ENCODE measurements around the gene CYP24A1.

Gene CYP24A1

DNA sequence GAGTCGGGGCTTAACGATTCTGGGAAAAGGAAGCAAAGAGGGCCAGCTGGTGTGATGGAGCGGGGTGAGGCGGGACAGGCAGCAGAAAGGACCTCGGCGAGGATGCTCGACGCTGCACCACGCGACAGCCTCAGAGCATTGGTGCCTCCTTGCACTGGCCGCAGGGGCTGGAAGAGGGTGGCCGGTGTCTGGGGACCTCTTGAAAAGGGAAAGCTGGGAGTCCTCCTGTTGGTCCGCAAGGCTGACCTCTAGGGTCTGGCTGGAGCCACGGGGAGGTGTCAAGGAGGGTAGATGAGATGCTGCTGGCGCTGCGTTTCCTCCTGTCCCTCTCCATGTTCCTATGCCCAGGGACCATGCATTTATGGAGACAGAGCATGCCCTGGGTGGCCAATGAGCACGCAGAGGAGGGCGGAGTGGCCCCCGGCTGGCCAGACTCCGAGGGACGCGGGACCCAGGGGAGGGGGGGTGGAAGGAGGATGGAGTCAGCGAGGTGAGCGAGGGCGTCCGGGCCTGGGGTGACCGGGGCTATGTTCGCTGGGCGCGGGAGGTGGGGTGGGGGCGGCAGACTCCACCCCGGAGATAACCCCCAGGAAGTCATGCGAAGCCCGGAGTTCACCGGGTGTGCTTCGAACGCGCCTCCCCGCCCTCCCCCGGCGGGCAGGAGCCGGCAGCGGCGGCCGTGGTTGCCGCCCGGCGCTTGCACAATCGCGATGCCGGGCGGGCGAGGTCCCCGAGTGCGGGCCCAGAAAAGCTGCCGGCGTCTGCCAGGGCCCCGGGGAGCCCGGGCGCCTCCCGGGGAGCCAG lies at the start of gene CYP24A1:
TSS of gene CYP24A1 (minus strand) at position 334 of the 804 bp plus-strand sequence. CDS start 407 bp downstream, outside the sequence.
- peak; percentile 55 for DNase-seq

DNA sequence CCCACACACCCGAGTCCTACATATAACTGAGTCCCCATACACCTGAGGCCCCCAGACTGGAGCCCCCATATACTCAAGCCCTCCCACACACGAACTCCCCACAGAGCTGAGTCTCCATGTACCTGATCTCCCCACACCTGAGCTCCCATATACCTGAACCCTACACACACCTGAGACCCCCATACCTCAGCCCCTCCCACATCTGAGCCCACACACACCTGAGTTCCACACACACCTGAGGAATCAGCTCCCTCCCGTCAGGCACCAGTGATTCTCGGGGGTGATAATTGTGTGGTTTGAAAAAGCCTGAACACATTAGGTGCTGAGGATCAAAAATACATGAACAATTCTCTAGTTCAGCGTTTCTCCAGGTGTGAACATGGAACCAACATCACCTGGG lies 49.5 kb upstream of the CYP24A1 start:
- DNase-seq = no peak

DNA sequence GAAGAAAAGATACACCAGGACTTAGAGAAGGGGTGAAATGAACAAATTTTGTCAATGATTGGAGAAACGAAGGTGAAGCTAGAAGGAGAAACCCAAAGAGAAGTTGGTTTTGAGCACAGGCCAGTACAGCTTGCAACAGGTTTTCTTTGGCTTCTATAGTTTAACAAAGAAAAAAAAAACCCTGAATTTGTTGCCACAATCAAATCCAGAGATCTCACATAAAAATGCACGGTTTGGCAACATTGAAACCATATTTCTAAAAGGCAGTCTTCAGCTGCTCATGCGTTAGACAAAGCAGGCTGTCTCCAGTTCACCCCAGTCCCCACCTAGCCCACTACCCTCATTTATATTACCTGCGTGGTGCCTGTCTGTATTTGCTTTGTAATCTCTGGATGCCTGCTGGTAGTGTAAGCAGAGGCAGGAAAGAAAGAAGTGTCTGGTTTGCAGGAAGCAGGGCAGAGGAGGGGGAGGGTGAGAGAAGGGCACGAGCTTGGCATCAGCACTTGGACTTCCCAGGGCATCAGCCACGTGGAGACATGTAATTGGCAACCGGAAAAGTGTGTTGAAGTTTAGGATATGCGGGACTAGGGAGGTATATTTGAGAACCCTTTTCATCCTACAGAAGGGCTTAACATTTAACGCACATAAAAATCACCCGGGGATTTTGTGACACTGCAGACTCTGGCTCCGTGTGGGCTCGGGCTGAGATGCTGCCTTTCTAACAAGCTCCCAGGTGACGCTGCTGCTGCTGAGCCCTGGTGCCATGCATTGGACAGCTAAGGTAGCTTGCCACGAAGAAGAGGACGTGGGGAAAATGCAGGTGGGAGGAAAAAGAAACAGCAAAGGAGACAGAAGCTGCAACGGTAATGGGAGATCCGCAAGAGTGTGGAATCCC lies 48.5 kb upstream of the CYP24A1 start:
- DNase-seq = no peak

DNA sequence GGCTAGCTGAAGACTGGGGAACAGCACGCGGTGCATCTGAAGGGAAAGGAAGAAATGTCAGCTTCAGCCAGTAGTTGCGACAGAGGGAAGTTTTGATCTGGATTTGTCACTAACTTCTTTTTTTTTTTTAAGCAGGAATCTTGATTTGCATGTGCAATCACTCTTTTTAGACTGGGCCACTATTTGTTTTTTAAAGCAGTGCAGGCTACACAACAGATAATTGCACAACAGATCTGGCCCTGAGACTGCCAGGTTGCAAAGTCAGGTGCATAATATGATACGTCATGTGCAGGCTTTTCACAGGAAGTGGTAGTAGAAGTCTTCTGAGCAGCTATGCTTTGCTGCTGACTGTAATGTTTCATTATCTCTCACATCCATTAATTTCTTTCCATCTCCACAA lies 47.6 kb upstream of the CYP24A1 start:
- DNase-seq = no peak

DNA sequence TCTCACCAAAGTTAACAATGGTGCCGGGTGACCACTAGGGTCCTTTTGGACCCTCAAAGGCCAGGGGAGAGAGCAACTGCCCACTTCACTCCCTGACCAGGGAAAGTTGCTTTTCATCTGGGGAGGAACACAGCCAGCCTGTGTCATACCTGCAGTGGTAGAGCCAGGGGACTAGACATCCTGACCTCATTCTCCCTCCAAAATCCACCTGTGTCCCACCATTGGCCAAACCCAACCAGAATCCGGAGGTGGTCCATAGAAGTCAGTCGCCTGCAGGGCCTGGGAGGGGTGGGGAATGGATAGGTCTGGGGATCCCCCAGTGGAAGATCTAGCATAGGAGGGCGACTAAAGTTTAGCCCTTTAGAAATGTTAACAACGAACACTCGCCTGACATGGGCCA lies 46.9 kb upstream of the CYP24A1 start:
- no peak for DNase-seq

DNA sequence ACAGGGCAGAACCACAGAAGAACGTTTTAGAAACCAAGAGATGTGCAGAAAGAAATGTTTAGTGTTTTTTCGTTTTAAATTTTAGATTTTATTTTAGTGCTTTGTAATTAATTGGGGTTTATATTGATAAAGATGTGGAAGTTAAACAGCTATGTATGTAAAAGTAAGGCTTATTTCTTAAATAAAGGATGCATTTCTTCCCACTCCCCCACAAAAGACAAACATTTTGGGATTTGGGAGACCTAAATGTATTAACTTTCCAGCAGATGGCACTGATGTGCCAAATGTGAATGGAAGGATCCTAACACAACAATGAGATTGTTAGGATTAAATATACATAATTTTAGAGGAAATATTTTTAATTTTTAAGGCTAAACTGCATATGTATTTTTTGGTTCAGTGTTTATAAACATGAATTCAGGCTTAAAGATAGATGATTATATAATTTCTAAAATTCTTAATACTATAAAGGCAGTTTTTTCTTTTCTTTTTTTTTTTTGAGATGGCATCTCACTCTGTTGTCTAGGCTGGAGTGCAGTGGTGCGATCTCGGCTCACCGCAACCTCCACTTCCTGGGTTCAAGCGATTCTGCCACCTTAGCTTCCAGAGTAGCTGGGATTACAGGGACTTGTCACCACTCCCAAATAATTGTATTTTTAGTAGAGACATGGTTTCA lies 46.1 kb upstream of the CYP24A1 start:
- no peak for DNase-seq

DNA sequence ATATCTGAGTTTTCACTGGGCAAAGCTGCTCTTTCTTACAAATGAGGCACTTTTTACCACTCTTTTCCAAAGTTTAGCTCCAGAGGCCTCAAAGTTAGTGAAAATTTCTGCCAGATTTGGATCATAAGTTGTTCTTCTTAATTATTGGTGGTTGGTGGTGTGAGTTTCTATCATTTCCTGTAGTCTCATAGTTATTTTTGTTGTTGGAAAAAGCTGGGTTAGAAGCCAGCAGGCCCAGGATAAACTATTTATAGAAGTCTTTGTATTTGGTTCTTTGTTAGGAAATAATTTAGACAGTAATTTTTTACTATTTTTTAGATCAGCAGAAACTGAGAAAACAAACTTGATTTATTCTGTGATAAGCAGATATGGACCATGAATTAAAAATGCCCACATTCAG lies 44.7 kb upstream of the CYP24A1 start:
- DNase-seq = no peak

DNA sequence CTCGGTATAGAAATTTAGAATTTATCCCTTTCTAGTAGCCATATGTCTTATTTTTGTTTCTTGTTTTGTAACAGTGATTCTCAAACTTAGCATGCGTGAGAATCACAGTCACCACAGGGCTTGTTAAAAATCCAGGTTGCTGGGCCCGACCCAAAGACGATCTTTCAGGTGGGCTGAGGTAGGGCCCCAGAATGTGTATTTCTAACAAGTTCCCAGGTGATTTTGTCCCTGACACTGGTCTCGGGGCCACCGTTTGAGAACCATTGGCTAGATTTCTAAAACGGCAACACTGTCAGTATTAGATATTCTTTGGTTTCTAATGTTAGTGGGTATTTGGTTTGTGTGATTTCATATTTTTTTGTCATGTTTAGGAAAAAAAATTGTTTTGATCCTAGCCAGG lies 44.0 kb upstream of the CYP24A1 start:
- DNase-seq = no peak

DNA sequence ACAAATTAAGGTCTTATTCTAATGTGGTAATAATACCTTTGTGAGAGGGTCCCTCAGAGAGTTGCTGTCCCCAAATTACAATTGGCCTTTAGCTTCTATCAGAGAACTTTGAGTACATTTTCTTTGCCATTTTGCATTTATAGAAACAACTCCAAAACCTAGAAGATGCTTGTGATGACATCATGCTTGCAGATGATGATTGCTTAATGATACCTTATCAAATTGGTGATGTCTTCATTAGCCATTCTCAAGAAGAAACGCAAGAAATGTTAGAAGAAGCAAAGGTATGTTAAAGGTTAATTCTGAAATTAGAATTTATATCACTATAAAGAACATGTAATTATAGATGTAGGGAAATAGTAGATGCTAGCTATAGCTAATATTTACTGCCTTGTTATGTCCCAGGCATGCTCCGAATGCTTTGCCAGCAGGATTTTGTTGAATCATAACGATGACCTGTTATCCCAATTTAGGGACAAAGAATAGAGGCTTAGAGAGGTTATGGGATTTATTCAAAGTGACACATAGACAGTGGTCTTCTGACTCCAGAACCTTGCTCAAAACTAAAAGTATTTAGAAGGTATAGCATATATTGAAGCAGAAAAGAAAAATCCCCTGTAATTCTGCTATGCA lies 41.5 kb upstream of the CYP24A1 start:
- DNase-seq = no peak

DNA sequence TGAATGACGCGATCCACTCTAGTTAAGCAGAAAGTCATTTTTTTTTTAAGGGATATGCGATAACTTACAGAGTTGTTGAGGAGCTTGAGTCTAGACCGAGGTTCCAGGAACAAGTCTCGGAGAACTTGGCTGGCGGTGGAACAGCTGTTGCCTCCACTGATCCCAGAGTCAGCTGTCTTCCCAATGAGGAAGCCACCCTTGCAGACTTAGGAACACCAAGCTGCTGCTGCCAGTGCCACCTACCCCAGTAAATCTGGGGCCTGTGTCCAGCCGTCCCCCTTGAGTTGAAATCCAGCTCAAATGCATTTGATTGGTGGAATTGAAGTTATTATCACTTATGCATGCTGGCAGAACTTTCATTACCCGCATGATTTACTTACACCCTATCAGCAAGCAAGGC lies 40.8 kb upstream of the CYP24A1 start:
- no peak for DNase-seq

DNA sequence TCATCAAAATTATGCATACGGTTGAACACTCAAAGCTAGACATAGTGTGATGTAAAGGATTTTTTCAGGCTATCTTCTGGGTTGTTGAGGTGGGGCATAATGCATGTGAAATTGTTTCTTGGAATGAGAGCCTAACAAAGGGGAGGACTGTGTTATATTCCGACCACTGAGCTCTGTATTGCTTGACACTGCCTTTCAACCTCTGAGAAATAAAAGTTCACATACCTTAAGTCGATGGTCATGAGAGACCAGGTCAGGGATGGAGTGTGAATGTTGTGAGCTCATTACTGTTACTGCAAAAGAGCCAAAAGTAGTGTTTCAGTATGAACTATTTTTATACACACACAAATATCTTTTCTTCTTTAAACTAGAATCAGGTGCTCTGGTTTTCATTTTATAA lies 39.1 kb upstream of the CYP24A1 start:
- no peak for DNase-seq

DNA sequence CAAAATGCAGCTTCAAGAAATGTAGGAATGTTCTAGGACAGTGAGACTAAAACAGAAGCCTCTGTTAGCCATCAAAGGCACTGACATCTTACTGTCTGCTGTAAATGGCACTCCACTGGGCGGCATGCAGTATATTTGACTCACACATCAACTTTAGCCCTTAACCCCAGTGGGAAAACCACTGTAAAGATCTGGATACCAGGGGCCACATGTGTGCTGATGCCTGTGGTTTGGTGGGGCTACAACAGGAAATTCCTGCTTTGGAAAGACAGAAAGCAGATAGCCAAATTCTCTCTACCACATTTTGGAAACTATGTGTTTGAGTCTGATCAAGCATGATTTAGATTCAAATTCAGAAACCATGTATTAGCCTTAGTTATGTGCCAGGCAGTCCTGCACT lies 38.4 kb upstream of the CYP24A1 start:
- no peak for DNase-seq

DNA sequence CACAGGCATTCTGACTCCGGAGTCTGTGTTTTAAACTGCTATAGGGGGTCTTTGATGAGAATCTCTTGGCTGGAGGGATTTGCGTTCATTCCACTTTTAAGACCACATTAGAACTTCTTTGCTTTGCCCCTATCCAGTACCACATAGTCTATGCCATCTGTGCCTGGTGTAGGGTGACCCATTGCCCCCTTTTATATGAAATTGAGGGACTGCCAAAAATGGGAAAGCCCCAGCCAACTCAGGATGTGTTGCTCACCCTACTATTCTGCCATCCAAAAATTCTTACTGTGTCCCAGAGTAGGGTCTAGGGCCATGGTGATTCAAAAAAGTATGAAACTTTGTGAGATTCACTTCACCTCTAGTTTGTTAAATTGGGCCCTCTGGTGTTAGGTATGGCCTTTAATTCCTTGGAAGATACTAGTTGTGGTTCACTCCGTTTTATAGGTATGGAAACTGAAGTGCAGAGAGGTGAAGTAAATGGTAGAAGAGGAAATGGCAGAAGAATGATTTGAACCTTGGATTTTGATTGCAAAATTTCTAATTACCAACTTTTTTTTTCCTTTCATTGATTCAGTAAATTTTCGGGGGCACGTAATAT lies 35.5 kb upstream of the CYP24A1 start:
- DNase-seq = no peak

DNA sequence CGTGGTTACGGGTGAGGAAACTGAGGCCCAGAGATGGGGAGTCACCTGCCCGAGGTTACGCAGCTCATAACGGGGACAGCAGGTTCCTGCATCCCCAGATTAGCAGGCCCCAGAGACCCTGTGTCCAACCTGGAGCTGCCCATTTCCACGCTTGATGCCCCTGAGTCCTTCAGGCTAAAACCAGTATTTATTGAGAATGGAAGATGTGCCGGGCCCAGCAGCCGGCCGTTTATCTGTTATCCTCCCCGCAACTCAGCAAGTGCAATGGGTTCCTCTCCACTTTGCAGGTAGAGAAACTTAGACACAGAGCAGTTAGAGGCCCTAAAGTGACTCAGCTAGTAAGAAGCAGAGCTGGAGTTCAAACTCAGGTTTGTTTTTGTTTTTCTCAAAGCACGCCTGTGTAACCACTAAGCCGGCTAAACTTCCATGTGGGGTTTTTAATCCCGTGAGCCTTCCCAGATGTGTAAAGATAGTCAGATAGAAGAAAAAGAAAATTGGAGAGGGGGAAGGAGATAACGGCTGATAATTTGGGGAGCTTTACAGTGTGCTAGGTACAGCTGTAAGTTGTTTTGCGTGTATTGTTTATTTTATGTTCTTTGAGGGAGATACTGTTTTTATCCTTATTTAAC lies 34.9 kb upstream of the CYP24A1 start:
- no peak for DNase-seq

DNA sequence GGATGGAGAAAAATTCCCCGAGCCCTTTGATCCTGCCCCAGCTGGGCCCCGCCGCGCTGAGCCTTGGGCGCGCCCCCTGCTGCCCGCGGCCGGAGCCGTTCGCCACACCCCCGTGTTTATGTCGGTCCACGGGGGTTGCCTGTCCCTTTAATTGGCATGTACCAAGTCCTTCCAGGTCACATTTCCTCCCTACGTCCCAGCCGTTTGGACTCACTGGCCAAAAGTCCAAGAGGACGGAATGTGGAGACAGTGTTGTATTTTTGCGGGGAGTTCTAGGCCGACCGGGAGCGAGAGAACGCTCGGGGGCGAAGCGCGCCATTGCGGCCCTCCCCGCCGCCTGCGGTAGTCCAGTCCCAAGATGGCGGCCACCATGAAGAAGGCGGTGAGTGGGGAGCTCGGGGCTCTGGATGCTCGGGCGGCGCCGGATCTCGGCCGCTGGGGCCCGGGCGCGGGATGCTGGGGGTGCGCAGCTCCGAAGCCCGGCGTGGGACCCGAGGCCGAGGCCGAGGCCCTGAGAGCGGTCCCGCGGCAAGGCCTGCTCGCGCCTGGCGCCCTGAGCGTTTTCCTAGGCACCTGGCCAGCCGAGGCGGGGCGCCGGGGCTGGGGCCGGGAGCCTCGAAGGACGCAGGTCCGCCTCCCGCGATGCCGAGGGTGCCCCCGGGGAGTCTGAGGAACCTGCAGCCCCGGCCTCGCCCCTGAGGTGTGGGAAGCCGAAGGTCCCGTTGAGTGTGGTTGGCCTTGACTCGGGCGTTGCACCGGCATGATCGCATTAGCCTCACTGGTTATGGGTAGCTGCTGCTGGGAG lies 34.2 kb upstream of the CYP24A1 start, which contains the start of gene PFDN4:
TSS of gene PFDN4 (plus strand) at position 345 of the 805 bp plus-strand sequence. CDS start at position 359, 14 bp downstream.
- peak; percentile 89 for DNase-seq

DNA sequence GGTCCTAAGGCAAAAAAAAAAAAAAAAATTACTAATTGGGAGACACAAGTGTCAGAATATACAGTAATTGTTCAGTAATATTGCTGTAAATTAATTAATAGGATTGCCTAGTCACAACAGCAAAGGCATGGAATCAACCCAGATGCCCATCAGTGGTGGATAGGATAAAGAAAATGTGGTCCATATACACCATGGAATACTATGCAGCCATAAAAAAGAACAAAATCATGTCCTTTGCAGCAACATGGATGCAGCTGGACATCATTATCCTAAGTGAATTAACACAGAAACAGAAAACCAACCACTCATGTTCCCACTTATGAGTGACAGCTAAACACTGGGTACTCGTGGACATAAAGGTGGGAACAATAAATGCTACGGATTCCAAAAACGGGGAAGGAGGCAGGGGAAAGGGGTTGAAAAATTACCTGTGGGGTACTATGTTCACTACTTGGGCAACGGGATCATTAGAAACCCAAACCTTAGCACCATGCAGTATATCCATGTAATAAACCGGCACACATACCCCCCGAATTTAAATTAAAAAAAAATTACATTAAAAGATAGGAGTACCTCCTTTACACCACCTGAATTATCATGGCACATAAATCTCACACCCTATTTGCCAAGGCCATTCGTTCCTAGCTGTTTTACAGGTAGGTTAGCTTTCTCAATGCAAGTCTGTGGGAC lies 33.4 kb upstream of the CYP24A1 start:
- DNase-seq = no peak

DNA sequence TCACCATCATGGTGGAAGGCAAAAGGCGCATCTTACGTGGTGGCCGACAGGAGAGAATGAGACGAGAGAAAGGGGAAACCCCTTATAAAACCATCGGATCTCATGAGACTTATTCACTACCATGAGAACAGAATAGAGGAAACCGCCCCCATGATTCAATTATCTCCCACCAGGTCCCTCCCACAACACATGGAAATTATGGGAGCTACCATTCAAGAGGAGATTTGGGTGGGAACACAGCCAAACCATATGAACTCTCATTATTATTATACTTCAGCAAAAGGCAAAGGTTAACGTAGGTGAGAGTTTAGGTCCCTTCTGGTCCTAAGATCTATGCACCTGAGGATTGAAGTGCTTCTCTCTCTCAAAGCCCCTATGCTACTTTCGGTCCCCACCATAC lies 31.7 kb upstream of the CYP24A1 start:
- DNase-seq = no peak

DNA sequence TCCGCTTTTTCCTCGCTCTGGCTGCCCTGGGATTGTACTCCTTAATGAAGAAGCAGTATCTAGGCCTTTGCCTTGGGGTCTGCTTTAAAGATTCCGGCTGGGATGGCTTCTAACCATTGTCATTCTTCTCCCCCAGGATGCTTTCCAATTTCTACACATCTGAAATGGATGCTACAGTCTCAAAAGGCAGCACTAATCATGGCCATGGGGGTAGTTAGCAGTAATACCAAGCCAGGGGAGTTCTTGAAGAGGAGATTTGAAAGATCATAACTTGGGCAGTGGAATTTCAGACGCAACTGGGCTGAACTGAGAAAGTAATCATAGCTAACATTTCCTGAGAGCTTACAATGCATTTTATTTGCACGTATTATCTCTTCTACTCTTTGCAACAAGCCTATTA lies 30.7 kb upstream of the CYP24A1 start:
- DNase-seq = no peak

DNA sequence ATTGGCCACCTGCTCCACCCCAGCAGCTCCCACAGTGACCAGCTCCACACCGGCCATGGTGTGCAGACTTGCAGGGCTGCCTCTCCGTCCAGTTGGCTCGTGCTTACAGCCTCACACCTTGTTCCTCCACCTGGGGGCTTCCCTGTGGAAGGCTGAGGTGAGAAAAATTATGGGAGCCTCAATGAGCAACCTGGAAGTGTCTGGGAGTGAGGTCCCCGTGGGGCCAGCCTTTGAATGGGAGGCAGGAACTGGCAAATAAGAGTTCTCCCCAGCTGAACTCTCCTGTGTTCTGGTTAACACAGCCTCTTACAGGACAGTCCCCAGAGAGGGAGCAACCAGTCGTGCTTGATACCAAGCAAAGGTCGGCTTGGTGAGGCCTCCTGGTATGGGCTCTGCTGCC lies 30.3 kb upstream of the CYP24A1 start:
- no peak for DNase-seq

DNA sequence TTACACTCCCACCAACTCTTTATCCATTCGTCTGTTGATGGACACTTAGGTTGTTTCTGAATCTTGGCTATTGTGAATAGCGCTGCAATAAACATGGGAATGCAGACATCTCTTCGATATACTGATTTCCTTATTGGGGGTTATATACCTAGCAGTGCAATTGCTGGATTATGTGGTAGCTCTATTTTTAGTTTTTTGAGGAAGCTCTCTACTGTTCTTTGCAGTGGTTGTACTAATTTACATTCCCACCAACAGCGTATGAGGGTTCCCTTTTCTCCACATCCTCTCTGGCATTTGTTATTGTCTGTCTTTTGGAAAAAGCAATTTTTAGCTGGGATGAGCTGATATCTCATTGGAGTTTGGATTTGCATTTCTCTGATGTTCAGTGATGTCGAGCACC lies 29.5 kb upstream of the CYP24A1 start:
- DNase-seq = no peak
